Measurements from ENCODE around the gene FRMPD2. TPM values are rescaled to one million over a fixed set of nuclear protein-coding genes. Genes with fewer than 3 reads are reported as not detected.

Gene FRMPD2
- total and polyA plus RNA-seq, 2 experiments from 2014 or later: not detected

GRCh38 chr10:48258105-48258504, 16.4 kb downstream of the FRMPD2 start:
- H3K9ac ChIP-seq: no peak overlapping the region
- H3K9me2 ChIP-seq (ENCODE audit: insufficient read depth): no peaks in the 10 kb centered on the region
- H3F3A ChIP-seq (ENCODE audit: insufficient read depth): no peaks in the 10 kb centered on the region
- no peaks in the 10 kb centered on the region for H3K79me2 ChIP-seq (ENCODE audit: insufficient read depth)
- DNase-seq: no peak
- no peaks in the 10 kb centered on the region for H4K20me1 ChIP-seq (ENCODE audit: insufficient read depth)
- H3K36me3 ChIP-seq (ENCODE audit: low read depth): no peaks in the 10 kb centered on the region
- H3K4me1 ChIP-seq (ENCODE audit: insufficient read depth): no peaks in the 10 kb centered on the region
- H3K9me3 ChIP-seq (ENCODE audit: low read depth): no peaks in the 10 kb centered on the region
- H2AFZ ChIP-seq: no peak overlapping the region
- TF ChIP-seq EZH2 (IDR thresholded peaks at IDR 0.05; ENCODE audit: insufficient read depth, poor library complexity, severe bottlenecking) (no peak), EZH2phosphoT487 (IDR thresholded peaks at IDR 0.05; ENCODE audit: insufficient read depth, low read depth) (no peak)
- H3K27me3 ChIP-seq (replicated peaks; ENCODE audit: insufficient read depth): peaks cover 41% of the 10 kb centered on the region; the same call in 1 of the 2 replicates
- no peak overlapping the region for H3K4me3 ChIP-seq
- H3K4me2 ChIP-seq (ENCODE audit: unreplicated experiment): no peak overlapping the region
- H3K27ac ChIP-seq: no peak overlapping the region
- WGBS, 2 experiments (ENCODE audit: low coverage in 1 of 2, low lambda C conversion rate in 2 of 2, missing lambda C conversion rate in 2 of 2): 6 to 30% methylated on average over 1 of the region's 1 CpG
- in situ Hi-C loops (cut with MboI): no loop called here

DNA sequence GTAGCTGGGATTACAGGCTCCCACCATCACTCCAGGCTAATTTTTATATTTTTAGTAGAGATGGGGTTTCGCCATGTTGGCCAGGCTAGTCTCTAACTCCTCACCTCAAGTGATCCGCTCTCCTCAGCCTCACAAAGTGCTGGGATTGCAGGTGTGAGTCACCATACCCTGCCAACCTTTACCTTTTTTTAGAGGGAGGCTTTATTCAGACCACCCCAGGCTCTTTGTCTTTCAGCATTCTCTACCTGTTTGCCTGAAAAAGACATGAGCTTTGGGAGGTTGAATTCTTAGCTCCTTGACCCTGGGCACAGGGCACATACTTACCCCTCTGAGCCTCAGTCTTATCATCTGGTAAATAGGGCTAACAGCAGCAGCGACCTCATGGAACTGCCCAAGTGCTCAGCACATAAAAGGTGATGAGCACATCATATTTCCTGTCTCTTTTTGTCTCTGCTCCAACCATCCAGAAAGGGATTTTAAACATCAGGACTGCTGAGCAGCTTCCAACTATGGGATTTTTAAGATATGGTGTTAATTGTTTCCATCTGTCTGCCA, 17.0 kb downstream of the FRMPD2 start:
- Histone ChIP-seq H3K27me3 (replicated peaks; ENCODE audit: insufficient read depth) (peaks cover 41% of the 10 kb centered on the region; the same call in 1 of the 2 replicates), H3K4me1 (ENCODE audit: insufficient read depth) (no peaks in the 10 kb centered on the region), H3K36me3 (ENCODE audit: low read depth) (no peaks in the 10 kb centered on the region), H3F3A (ENCODE audit: insufficient read depth) (no peaks in the 10 kb centered on the region), H2AFZ (no peak overlapping the region), H3K9ac (no peak overlapping the region), H3K27ac (no peak overlapping the region), H3K9me3 (ENCODE audit: low read depth) (no peaks in the 10 kb centered on the region), H4K20me1 (ENCODE audit: insufficient read depth) (no peaks in the 10 kb centered on the region), H3K4me2 (ENCODE audit: unreplicated experiment) (no peak overlapping the region), H3K4me3 (no peak overlapping the region), H3K9me2 (ENCODE audit: insufficient read depth) (no peaks in the 10 kb centered on the region), H3K79me2 (ENCODE audit: insufficient read depth) (no peaks in the 10 kb centered on the region)
- 58 to 63% methylated on average over 3 of the region's 3 CpGs for WGBS, 2 experiments (ENCODE audit: low coverage in 1 of 2, low lambda C conversion rate in 2 of 2, missing lambda C conversion rate in 2 of 2)
- TF ChIP-seq EZH2phosphoT487 (IDR thresholded peaks at IDR 0.05; ENCODE audit: insufficient read depth, low read depth): no peak
- no peak for TF ChIP-seq EZH2 (IDR thresholded peaks at IDR 0.05; ENCODE audit: insufficient read depth, poor library complexity, severe bottlenecking)
- DNase-seq: no peak
- in situ Hi-C loops (cut with MboI): no loop called here

GRCh38 chr10:48255722-48256121, 18.8 kb downstream of the FRMPD2 start:
- WGBS, 2 experiments (ENCODE audit: low coverage in 1 of 2, low lambda C conversion rate in 2 of 2, missing lambda C conversion rate in 2 of 2): 59 to 66% methylated on average over 6 of the region's 6 CpGs

GRCh38 chr10:48254750-48255512, 19.6 kb downstream of the FRMPD2 start:
- no peak overlapping the region for H3K9ac ChIP-seq
- H3K4me1 ChIP-seq (ENCODE audit: insufficient read depth): no peaks in the 10 kb centered on the region
- no peak for TF ChIP-seq EZH2 (IDR thresholded peaks at IDR 0.05; ENCODE audit: insufficient read depth, poor library complexity, severe bottlenecking)
- no peak for TF ChIP-seq EZH2phosphoT487 (IDR thresholded peaks at IDR 0.05; ENCODE audit: insufficient read depth, low read depth)
- DNase-seq: no peak
- WGBS, 2 experiments (ENCODE audit: low coverage in 1 of 2, low lambda C conversion rate in 2 of 2, missing lambda C conversion rate in 2 of 2): 40 to 47% methylated on average over 5 of the region's 5 CpGs
- no peaks in the 10 kb centered on the region for H4K20me1 ChIP-seq (ENCODE audit: insufficient read depth)
- H3K79me2 ChIP-seq (ENCODE audit: insufficient read depth): no peaks in the 10 kb centered on the region
- H3K9me2 ChIP-seq (ENCODE audit: insufficient read depth): no peaks in the 10 kb centered on the region
- in situ Hi-C loops (cut with MboI): no loop called here
- no peak overlapping the region for H3K4me3 ChIP-seq
- no peak overlapping the region for H3K27ac ChIP-seq
- no peaks in the 10 kb centered on the region for H3F3A ChIP-seq (ENCODE audit: insufficient read depth)
- no peak overlapping the region for H2AFZ ChIP-seq
- no peaks in the 10 kb centered on the region for H3K9me3 ChIP-seq (ENCODE audit: low read depth)
- no peak overlapping the region for H3K4me2 ChIP-seq (ENCODE audit: unreplicated experiment)
- peaks cover 18% of the 10 kb centered on the region; the same call in 1 of the 2 replicates for H3K27me3 ChIP-seq (replicated peaks; ENCODE audit: insufficient read depth)
- no peaks in the 10 kb centered on the region for H3K36me3 ChIP-seq (ENCODE audit: low read depth)

More at GRCh38 chr10:48255722-48256121, 18.8 kb downstream of the FRMPD2 start:
- H3K4me3 ChIP-seq: no peak overlapping the region
- H2AFZ ChIP-seq: no peak overlapping the region
- no peaks in the 10 kb centered on the region for H3K36me3 ChIP-seq (ENCODE audit: low read depth)
- H3K4me2 ChIP-seq (ENCODE audit: unreplicated experiment): no peak overlapping the region
- DNase-seq: no peak
- in situ Hi-C loops (cut with MboI): no loop called here
- H3K27me3 ChIP-seq (replicated peaks; ENCODE audit: insufficient read depth): peaks cover 24% of the 10 kb centered on the region; the same call in 1 of the 2 replicates
- H3K9me2 ChIP-seq (ENCODE audit: insufficient read depth): no peaks in the 10 kb centered on the region
- TF ChIP-seq EZH2 (IDR thresholded peaks at IDR 0.05; ENCODE audit: insufficient read depth, poor library complexity, severe bottlenecking) (no peak), EZH2phosphoT487 (IDR thresholded peaks at IDR 0.05; ENCODE audit: insufficient read depth, low read depth) (no peak)
- no peak overlapping the region for H3K9ac ChIP-seq
- H3K79me2 ChIP-seq (ENCODE audit: insufficient read depth): no peaks in the 10 kb centered on the region
- H3K4me1 ChIP-seq (ENCODE audit: insufficient read depth): no peaks in the 10 kb centered on the region
- no peaks in the 10 kb centered on the region for H4K20me1 ChIP-seq (ENCODE audit: insufficient read depth)
- no peak overlapping the region for H3K27ac ChIP-seq
- no peaks in the 10 kb centered on the region for H3F3A ChIP-seq (ENCODE audit: insufficient read depth)
- no peaks in the 10 kb centered on the region for H3K9me3 ChIP-seq (ENCODE audit: low read depth)
